DOHH2 (cell line): ENCODE data around the gene ACO1.

Experiments used
- CTCF ChIP-seq: fragments of 200-600 bp; sonication (generic); IDR thresholded peaks from one replicate; pipeline ENCODE4 v1.5.1; 2014; ENCODE audit warnings: antibody characterized with exemption, mild to moderate bottlenecking, low read depth, low read length; ENCODE audit not compliant: poor library complexity, severe bottlenecking
- EZH2phosphoT487 ChIP-seq: fragments of 200-600 bp; sonication (generic); IDR thresholded peaks from 2 replicates; pipeline ENCODE4 v1.6.1; 2017; ENCODE audit warnings: borderline replicate concordance, mild to moderate bottlenecking, antibody characterized with exemption, low read length, moderate library complexity, mixed read lengths

- TF ChIP-seq CTCF: no peak
- TF ChIP-seq EZH2phosphoT487: no peak
These were observed 72.1 kb downstream of the ACO1 start for GRCh38 chr9:32456564-32456963.
